ENCODE measurements around the gene ACSF3. TPM values are rescaled to one million over a fixed set of nuclear protein-coding genes. Genes with fewer than 3 reads are reported as not detected.

ACSF3 gene
- total RNA-seq, 2 experiments from 2014 or later, result 39.7 to 41.7 TPM

- Mint-ChIP-seq H3K4me1 (peaks cover 7% of the 10 kb centered on the region), H3K4me3 (no peak overlapping the region), H3K36me3 (ENCODE audit: low read depth) (no peaks in the 10 kb centered on the region), H3K9me3 (ENCODE audit: low read depth) (no peaks in the 10 kb centered on the region), H3K27ac (no peak overlapping the region), H3K27me3 (peaks cover 3% of the 10 kb centered on the region)
- ChIA-PET POLR2A (interaction anchor here (0.7 kb wide), 1 partner anchor 76 kb away, joined by 3 read pairs; no protein-coding TSS in a partner anchor), CTCF (interaction anchor here (0.8 kb wide), 1 partner anchor 33 kb away, joined by 3 read pairs; no protein-coding TSS in a partner anchor)
- DNase-seq (no peak), ATAC-seq (no peak)
- intact Hi-C loops (cut with DNase I, micrococcal nuclease), result no loop called here
Observed at GRCh38 chr16:89174055-89174827, 80.6 kb downstream of the ACSF3 start.

GRCh38 chr16:89174877-89175276 lies 81.2 kb downstream of the ACSF3 start:
- intact Hi-C loops (cut with DNase I, micrococcal nuclease), result no loop called here

GRCh38 chr16:89175280-89176146 lies 81.9 kb downstream of the ACSF3 start:
- H3K27me3 Mint-ChIP-seq, result peaks cover 3% of the 10 kb centered on the region
- DNase-seq, result no peak
- peaks cover 5% of the 10 kb centered on the region for H3K4me1 Mint-ChIP-seq
- intact Hi-C loops (cut with DNase I, micrococcal nuclease), result no loop called here
- ChIA-PET POLR2A (no interaction called here), CTCF (interaction anchor here (0.7 kb wide), 1 partner anchor 366 kb away, joined by 3 read pairs; no protein-coding TSS in a partner anchor)
- no peak for ATAC-seq
- no peak overlapping the region for H3K27ac Mint-ChIP-seq
- H3K4me3 Mint-ChIP-seq, result no peak overlapping the region
- no peaks in the 10 kb centered on the region for H3K9me3 Mint-ChIP-seq (ENCODE audit: low read depth)
- H3K36me3 Mint-ChIP-seq (ENCODE audit: low read depth), result no peaks in the 10 kb centered on the region

More at GRCh38 chr16:89174877-89175276, 81.2 kb downstream of the ACSF3 start:
- peaks cover 3% of the 10 kb centered on the region for H3K27me3 Mint-ChIP-seq
- DNase-seq (no peak), ATAC-seq (no peak)
- H3K27ac Mint-ChIP-seq, result no peak overlapping the region
- no peaks in the 10 kb centered on the region for H3K36me3 Mint-ChIP-seq (ENCODE audit: low read depth)
- CTCF ChIA-PET, result interaction anchor here (0.7 kb wide), 1 partner anchor 365 kb away, joined by 3 read pairs; no protein-coding TSS in a partner anchor
- H3K9me3 Mint-ChIP-seq (ENCODE audit: low read depth), result no peaks in the 10 kb centered on the region
- peaks cover 7% of the 10 kb centered on the region for H3K4me1 Mint-ChIP-seq
- no peak overlapping the region for H3K4me3 Mint-ChIP-seq
- POLR2A ChIA-PET, result no interaction called here

DNA sequence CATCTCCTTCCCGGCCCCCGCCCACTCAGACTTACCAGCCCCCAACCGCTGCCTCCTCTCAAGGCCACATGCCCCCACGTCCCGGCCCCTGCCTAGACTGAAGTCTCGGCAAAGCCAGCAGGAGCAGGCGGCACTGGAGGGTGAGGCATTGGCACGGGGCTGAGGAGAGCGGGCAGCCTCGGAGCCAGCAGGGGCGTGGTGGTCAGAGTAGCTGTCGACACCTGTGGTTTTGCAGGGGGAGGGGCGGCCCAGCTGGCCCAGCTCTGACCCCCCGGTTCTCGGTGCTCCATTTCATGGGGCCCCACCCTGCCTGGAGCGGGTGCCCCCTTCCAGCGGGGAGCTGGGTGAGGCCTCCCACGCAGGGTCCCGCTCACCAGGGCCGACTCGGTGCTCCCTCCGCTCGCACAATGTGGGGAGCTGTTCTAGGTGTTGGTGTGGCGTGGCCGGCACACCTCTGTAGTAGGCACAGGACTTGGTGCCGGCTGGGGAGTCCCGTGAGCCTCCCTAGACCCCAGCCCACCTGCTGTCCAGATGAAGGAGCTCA lies 82.6 kb downstream of the ACSF3 start:
- ChIA-PET CTCF (no interaction called here), POLR2A (no interaction called here)
- Mint-ChIP-seq H3K27ac (no peak overlapping the region), H3K4me3 (no peak overlapping the region), H3K9me3 (ENCODE audit: low read depth) (no peaks in the 10 kb centered on the region), H3K4me1 (peaks cover 2% of the 10 kb centered on the region), H3K36me3 (ENCODE audit: low read depth) (no peaks in the 10 kb centered on the region), H3K27me3 (no peaks in the 10 kb centered on the region)
- intact Hi-C loops (cut with DNase I, micrococcal nuclease), result no loop called here
- ATAC-seq (no peak), DNase-seq (no peak)

DNA sequence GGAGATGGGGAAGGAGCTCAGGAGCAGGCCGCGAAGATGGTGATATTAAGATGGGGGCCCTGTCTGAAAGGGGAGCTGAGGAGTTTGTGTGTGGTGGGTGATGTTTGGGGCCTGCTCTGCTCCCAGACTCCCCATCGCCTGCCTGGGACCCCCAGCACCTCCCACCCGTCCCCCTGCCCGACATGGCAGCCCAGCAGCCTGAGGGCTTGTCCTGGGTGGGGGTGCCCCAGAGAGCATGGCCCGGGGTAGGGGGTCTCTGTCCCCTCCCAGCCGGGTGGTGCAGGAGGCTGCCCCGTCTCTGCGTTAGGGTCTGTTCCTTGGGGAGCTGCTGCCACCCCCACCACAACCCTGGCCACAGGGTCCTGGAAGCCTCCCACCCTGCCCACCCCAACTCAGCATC lies 83.1 kb downstream of the ACSF3 start:
- H3K27me3 Mint-ChIP-seq, result no peaks in the 10 kb centered on the region
- H3K27ac Mint-ChIP-seq, result no peak overlapping the region
- peaks cover 5% of the 10 kb centered on the region for H3K4me1 Mint-ChIP-seq
- no peaks in the 10 kb centered on the region for H3K36me3 Mint-ChIP-seq (ENCODE audit: low read depth)
- ChIA-PET POLR2A (no interaction called here), CTCF (no interaction called here)
- no peak for DNase-seq
- H3K4me3 Mint-ChIP-seq, result no peak overlapping the region
- no peak for ATAC-seq
- no peaks in the 10 kb centered on the region for H3K9me3 Mint-ChIP-seq (ENCODE audit: low read depth)
- intact Hi-C loops (cut with DNase I, micrococcal nuclease), result no loop called here

DNA sequence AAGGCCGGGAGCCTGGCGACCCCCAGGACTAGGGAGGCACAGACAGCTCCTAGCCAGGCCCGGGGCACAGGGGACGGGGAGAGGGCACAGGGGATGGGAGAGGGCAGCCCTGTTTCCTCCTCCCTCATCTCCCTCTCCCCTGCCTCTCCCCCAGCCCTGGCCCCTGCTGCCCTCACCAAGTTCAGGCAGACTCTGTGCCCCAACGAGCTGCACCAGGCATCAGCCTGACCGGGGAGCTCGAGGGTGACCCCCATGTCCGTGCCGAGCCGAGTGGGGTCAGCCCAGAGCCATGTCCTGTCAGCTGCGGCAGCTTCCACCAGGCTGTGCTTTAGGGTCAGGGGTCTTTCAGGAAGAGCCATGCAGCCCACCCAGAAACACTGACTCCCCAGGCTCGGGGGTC lies 83.8 kb downstream of the ACSF3 start:
- DNase-seq, result no peak
- intact Hi-C loops (cut with DNase I, micrococcal nuclease), result no loop called here
- ChIA-PET POLR2A (interaction anchor here (0.7 kb wide), 1 partner anchor 148 kb away, joined by 7 read pairs; no protein-coding TSS in a partner anchor), CTCF (no interaction called here)
- Mint-ChIP-seq H3K4me3 (no peak overlapping the region), H3K4me1 (peaks cover 6% of the 10 kb centered on the region), H3K9me3 (ENCODE audit: low read depth) (no peaks in the 10 kb centered on the region), H3K36me3 (ENCODE audit: low read depth) (no peaks in the 10 kb centered on the region), H3K27ac (no peak overlapping the region), H3K27me3 (no peaks in the 10 kb centered on the region)
- ATAC-seq, result no peak

DNA sequence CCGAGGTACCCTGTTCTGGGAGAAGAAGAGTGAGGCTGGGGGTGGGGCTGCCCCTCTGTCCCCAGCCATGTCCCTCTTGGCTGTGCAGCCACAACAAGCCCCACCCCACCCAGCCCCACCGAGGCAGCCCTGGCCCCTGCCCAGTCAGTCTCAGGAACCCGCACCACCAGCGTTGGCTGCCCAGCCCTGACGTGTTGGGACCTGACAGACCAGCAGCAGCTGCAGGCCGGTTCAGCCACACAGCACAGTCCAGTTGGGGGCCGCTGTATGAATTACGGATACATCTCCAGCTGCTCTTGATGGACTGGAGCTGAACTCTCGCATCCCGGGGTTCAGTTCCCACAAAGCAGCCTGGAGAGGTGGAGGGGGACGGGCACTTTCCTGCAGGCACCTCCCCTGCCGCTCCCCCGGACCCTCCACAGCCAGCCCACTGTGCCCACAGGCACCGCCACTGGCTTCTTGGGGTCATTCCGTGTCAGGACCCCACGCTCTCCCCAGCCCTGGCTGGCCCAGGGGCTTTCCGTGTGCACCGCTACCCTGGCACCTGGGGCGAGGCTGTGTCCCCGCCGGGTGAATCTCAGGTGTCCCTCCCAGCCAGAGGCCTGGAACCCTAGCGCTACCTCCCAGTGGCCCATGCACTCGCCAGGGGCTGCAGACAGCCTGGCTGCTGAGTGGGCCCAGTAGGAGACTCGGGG lies 84.9 kb downstream of the ACSF3 start:
- ChIA-PET POLR2A (no interaction called here), CTCF (interaction anchor here (0.5 kb wide), 1 partner anchor 25 kb away, joined by 3 read pairs; no protein-coding TSS in a partner anchor)
- H3K9me3 Mint-ChIP-seq (ENCODE audit: low read depth), result no peaks in the 10 kb centered on the region
- no peak overlapping the region for H3K27ac Mint-ChIP-seq
- ATAC-seq, result no peak
- H3K4me3 Mint-ChIP-seq, result no peak overlapping the region
- DNase-seq, result no peak
- H3K4me1 Mint-ChIP-seq, result peaks cover 6% of the 10 kb centered on the region
- no peaks in the 10 kb centered on the region for H3K27me3 Mint-ChIP-seq
- intact Hi-C loops (cut with DNase I, micrococcal nuclease), result no loop called here
- H3K36me3 Mint-ChIP-seq (ENCODE audit: low read depth), result no peaks in the 10 kb centered on the region

DNA sequence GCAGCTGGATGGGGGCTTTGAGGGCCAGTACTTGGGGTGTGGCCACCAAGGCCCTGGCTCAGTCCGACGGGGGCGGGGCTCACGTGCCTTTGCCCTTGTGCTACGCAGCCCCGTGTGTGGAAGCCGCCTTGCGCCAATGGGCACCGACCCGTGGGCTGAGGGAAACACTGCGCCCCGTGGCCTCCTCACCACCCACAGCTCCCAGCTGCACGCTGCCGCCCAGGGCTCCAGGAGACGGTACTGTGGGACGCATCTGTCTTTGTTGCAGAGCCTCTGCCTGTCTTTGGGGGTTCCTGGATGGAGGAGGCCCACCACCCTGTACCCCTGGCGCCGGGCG lies 85.5 kb downstream of the ACSF3 start:
- H3K27me3 Mint-ChIP-seq, result no peaks in the 10 kb centered on the region
- no peak overlapping the region for H3K27ac Mint-ChIP-seq
- POLR2A ChIA-PET, result no interaction called here
- ATAC-seq (no peak), DNase-seq (no peak)
- no peaks in the 10 kb centered on the region for H3K36me3 Mint-ChIP-seq (ENCODE audit: low read depth)
- CTCF ChIA-PET, result interaction anchor here (0.5 kb wide), 1 partner anchor 24 kb away, joined by 3 read pairs; no protein-coding TSS in a partner anchor
- H3K4me1 Mint-ChIP-seq, result peaks cover 6% of the 10 kb centered on the region
- intact Hi-C loops (cut with DNase I, micrococcal nuclease), result no loop called here
- no peak overlapping the region for H3K4me3 Mint-ChIP-seq
- H3K9me3 Mint-ChIP-seq (ENCODE audit: low read depth), result no peaks in the 10 kb centered on the region

- intact Hi-C loops (cut with DNase I, micrococcal nuclease), result no loop called here
- Mint-ChIP-seq H3K27me3 (no peaks in the 10 kb centered on the region), H3K27ac (no peak overlapping the region), H3K36me3 (ENCODE audit: low read depth) (no peaks in the 10 kb centered on the region), H3K4me3 (no peak overlapping the region), H3K9me3 (ENCODE audit: low read depth) (no peaks in the 10 kb centered on the region), H3K4me1 (peaks cover 6% of the 10 kb centered on the region)
- ChIA-PET POLR2A (interaction anchor here (0.6 kb wide), 1 partner anchor 590 kb away, joined by 3 read pairs; no protein-coding TSS in a partner anchor), CTCF (no interaction called here)
- no peak for DNase-seq
- no peak for ATAC-seq
Observed at GRCh38 chr16:89179656-89180315, 86.1 kb downstream of the ACSF3 start.

- H3K4me1 Mint-ChIP-seq, result peaks cover 6% of the 10 kb centered on the region
- H3K9me3 Mint-ChIP-seq (ENCODE audit: low read depth), result no peaks in the 10 kb centered on the region
- intact Hi-C loops (cut with DNase I, micrococcal nuclease), result no loop called here
- DNase-seq (no peak), ATAC-seq (no peak)
- no peak overlapping the region for H3K4me3 Mint-ChIP-seq
- H3K27me3 Mint-ChIP-seq, result no peaks in the 10 kb centered on the region
- ChIA-PET POLR2A (no interaction called here), CTCF (no interaction called here)
- H3K36me3 Mint-ChIP-seq (ENCODE audit: low read depth), result no peaks in the 10 kb centered on the region
- H3K27ac Mint-ChIP-seq, result no peak overlapping the region
Observed at GRCh38 chr16:89183463-89183862, 89.8 kb downstream of the ACSF3 start.

Measured in activated CD4-positive, alpha-beta T cell treated with anti-CD3 and anti-CD28 coated beads for 36 hours (primary cell).